Fibroblast of gingiva (primary cell): Measurements from ENCODE around the gene ZNF628.

Source experiments
- DNase-seq: peaks from one replicate; pipeline ENCODE4 v3.0.0-alpha.2; 2011; ENCODE audit warnings: low read depth

Gene ZNF628

GRCh38 chr19:55497763-55498162 lies 21.3 kb downstream of the ZNF628 start:
- no peak for DNase-seq

GRCh38 chr19:55498246-55498840 lies 21.9 kb downstream of the ZNF628 start:
- no peak for DNase-seq

GRCh38 chr19:55500368-55500952 lies 24.0 kb downstream of the ZNF628 start:
- no peak for DNase-seq

- DNase-seq = no peak
Observed at GRCh38 chr19:55502197-55502952, 26.0 kb downstream of the ZNF628 start.

- DNase-seq = no peak
Observed at GRCh38 chr19:55503157-55503501, 26.7 kb downstream of the ZNF628 start.

DNA sequence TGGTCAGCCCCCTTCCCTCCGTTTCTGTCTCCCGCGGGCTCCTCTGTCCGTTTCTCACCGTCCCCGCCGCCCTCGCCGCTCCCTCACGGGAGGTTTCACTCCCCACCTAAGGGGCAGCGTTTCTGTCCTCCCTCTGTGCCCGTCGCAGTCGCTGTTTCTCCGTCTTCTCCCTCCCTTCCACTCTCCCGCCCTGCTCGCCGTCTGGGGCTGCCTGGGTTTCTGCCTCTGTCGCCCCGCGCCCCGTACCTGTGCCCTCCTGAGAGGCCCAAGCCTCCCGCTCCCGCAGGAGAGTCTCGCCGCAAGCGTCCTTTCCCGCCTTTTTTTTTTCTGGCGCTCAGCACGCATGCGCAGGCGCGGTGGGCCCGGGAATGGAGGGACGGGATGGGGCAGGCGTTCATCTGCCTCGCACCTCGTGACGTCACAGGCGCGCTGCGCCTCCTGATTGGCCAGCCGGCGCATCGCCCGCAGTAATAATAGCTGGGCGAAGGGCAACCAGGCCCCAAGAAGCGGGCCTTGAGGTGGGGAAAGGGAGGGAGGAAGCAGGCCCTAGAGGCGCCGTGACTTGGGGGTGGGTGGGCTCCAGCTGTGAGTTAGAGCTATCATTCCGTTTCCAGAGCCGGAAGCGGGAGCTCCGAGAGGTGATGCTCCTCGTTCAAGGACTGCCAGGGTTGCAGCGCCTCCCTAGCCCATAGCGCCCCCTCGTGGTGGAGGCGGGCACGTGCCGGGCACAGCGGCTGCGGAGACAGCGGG lies 27.3 kb downstream of the ZNF628 start:
- DNase-seq = peak; percentile 83

DNA sequence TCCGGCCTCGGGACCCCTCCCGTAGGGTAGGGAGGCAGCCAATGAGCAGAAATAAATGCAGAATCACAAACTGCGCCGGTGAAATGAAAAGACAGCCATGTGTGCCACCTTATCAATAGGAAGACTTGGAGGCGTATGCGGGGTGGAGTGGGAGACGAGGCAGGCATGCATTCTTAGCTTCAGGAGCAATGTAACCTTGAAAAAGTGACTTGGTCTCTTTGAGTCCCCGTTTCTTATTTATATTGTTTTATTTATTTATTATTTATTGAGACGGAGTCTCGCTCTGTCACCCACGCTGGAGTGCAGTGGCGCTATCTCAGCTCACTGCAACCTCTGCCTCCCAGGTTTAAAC lies 27.8 kb downstream of the ZNF628 start:
- no peak for DNase-seq

GRCh38 chr19:55504981-55505380 lies 28.6 kb downstream of the ZNF628 start:
- no peak for DNase-seq

DNA sequence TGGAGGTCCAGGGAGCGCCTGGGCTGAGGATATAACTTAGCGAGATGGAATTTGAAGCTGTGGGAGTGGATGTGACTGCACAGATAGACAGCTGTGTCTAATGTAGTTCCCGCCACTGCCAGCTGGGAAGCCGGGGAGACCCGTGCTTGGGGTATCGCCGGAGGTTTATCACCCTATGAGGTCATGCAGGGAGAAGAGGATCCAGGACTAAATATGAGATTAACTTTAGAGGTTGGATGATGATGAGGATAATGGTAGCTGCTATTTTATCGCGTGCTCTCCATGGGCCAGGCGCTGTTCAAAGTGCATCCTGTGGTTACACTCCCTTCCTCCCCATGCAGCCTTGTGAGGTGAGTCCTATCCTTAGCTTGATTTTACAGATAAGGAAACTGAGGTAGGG lies 31.7 kb downstream of the ZNF628 start:
- no peak for DNase-seq

- DNase-seq = peak; percentile 90
Observed at GRCh38 chr19:55516878-55517620, 40.6 kb downstream of the ZNF628 start.

- peak; percentile 76 for DNase-seq
Observed at GRCh38 chr19:55519451-55520311, 43.3 kb downstream of the ZNF628 start.

GRCh38 chr19:55520691-55521292 lies 44.4 kb downstream of the ZNF628 start:
- DNase-seq = no peak

DNA sequence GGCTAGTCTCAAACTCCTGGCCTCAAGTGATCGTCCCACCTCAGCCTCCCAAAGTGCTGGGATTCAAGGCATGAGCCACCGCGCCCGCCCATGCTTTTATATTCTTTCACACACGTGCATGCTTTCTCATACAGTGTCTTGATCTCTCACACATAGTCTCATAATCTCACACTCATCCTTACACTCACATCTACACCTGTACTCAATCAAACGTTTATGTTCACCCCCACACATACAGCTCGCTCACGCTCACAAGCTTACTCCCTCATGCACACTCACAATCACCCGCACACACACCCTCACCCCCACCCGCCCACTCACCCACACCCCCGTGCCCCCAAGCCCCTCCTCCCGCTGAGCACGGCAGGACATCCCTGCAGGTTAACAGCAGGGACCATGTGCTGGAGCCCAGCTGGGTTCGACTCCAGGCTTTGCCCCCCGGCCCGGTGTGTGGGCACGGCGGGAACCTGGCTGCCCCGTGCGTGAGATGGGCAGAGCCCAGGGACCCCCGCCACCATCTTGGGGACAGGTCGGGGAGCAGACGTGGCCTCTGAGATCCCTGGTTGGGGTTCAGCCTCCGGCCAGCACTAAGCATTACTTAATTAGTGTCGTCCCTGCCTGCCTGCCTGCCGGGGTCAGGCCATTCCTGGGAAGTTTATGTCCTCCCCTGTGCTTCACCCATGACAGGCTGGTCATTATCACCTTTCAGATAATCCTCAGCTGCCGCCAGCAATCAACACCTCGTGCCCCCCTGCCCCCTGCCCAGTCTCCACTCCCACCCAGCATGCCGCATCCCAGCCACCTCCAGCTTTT lies 49.1 kb downstream of the ZNF628 start:
- no peak for DNase-seq

DNA sequence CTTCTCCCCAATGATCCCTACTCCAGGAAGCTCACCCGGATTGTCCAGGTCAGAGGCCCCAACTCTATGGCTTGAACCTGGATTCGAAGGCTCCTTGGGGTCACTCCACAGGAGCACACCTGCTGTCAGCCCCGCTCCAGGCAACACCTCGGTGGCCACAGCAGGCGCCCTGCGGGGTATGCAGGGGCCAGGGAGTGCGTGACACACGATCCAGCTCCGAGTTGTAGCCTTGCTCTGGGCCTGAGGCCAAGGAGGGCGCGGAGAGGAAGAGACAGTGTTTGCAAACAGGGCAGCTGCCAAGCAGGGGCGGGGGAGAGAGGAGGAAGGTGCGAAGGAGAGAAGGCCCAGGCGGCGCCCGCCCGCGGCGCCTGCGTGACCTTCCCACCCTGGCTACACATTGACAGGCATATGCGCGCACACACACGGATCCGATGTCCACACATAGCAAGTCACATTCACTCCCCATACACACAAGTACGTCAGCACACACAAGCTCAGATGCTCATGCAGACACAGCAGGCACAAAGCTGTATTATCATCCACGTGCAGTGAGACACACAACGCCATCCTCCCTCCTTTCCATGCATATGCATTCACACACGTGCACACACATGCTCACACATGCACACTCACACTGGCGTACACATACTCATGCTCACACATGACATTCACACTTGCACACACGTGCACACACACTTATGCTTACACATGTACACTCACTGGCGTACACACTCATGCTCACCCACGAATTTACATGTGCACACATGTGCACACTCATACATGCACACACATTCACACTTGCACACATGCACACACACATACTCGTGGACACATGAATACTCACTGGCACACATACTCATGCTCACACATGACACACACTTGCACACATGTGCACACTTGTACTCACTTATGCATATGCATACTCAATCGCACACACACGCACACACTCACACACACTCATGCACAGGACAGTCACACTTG lies 50.1 kb downstream of the ZNF628 start:
- peak; percentile 71 for DNase-seq

DNA sequence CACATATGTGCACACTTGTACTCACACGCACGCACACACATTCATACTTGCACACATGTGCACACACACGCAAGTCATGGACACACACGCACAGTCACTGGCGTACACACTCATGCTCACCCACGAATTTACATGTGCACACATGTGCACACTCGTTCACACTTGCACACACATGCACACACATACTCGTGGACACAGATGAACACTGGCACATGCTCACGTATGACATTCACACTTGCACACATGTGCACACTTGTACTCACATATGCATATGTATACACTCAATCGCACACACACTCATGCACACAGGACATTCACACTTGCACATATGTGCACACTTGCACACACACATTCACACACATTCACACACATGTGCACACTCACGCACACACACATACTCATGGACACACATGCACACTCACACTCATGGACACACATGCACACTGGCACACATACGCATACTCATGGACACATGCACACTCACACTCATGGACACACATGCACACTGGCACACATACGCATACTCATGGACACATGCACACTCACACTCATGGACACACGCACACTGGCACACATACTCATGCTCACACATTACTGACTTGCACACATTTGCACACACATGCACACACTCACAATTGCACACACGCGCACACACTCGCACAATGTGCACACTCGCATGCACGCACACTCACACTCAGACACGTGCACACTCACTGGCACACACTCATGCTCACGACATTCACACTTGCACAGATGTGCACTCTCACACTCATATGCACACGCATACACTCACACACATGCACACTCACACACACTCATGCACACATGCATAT lies 51.0 kb downstream of the ZNF628 start:
- DNase-seq = no peak

DNA sequence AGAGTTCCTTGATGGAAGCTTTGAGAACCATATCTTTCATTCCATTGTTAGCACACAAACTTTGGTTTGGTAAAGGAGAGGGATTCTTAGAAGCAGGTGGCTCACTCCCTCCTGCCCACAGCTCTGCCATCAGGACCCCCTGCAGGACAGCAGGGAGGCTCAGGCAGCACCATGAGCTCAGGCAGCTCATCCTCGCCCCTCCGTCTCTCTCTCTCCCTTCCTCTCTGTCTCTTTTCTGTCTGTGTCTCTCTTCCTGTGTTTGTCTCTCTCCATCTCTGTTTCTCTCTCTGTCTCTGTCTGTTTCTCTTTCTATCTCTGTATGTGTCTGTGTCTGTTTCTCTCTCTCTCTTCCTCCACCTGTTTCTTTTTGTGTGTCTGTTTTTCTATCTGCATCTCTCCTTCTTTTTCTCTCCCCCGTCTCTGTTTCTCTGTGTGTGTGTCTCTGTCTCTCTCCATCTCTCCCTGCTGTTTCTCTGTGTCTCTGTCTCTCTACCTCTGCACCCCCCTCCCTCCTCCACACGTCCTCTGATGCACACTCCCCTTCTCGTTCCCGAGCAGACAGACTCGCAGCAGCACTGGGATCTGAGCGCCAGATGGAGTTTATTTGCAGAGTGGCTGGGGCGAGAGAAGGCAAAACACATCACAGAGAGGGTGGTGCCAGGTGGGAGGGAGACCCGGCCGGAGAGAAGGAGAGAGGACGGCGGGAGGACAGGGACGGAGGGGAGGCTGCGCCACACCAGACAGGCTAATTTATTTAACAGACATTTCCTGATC lies 51.8 kb downstream of the ZNF628 start:
- DNase-seq = no peak

DNA sequence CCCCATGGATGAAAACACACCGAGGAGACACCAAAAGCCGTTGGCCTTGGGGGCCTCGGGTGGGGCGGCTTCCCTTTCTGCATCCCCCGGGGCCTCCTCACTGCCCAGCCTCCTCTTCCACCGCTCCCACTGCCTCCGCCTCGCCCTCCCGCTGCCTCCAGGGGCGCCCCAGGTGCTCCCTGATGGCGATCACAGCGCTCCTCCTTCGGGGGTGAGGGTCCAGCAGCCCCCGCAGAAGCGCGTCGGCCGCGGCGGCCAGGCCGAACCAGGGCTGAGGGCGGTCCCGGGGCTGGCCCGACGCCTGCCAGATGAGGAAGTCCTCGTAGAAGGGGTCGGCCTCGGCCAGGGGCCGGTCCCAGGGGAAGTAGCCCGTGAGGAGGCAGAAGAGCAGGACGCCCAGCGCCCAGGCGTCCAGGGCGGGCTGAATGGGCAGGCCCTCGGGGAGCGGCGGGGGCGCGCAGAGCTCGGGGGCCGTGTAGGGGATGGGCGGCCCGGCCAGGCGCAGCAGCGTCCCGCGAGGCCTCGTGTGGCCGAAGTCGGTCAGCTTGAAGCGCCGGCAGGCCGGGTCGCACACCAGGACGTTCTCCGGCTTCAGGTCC lies 53.3 kb downstream of the ZNF628 start:
- no peak for DNase-seq
